Endodermal cell (in vitro differentiated cells): ENCODE data around the gene EIF2S3B. TPM values are rescaled to one million over a fixed set of nuclear protein-coding genes. Genes with fewer than 3 reads are reported as not detected.
A peak's percentile ranks its signal among the peaks of the same experiment; 100 is the strongest.
"Not testable (repeated sequence)": the region's sequence is repeated elsewhere in the genome, so short reads cannot be mapped to it uniquely, and the experiment has no call there.

Experiments
- DNase-seq: peaks from one replicate; pipeline ENCODE4 v3.0.0-alpha.2; 2017
- H3K27ac ChIP-seq: 2 replicates; pipeline ENCODE4 v1.5.1; 2013; ENCODE audit warnings: mild to moderate bottlenecking, low read depth, low read length, moderate library complexity
- H3K27me3 ChIP-seq: 2 replicates; pipeline ENCODE4 v1.6.1; 2013; ENCODE audit warnings: mild to moderate bottlenecking, low read length, moderate library complexity; ENCODE audit not compliant: insufficient read depth, control insufficient read depth, poor library complexity, severe bottlenecking
- H3K36me3 ChIP-seq: 2 replicates; pipeline ENCODE4 v1.7.0; 2013; ENCODE audit warnings: mild to moderate bottlenecking, low read length, moderate library complexity; ENCODE audit not compliant: control insufficient read depth, insufficient read depth
- H3K4me1 ChIP-seq: one replicate; pipeline ENCODE4 v1.7.0; 2013; ENCODE audit warnings: low read length; ENCODE audit not compliant: control insufficient read depth, insufficient read depth
- H3K4me3 ChIP-seq: 2 replicates; pipeline ENCODE4 v1.5.1; 2013; ENCODE audit warnings: mild to moderate bottlenecking, low read length, moderate library complexity
- H3K9ac ChIP-seq: 2 replicates; pipeline ENCODE4 v1.6.1; 2013; ENCODE audit warnings: mild to moderate bottlenecking, low read length, moderate library complexity; ENCODE audit not compliant: poor library complexity, severe bottlenecking; ENCODE audit errors: extremely low read depth
- H3K9me3 ChIP-seq: 2 replicates; pipeline ENCODE4 v1.6.1; 2013; ENCODE audit warnings: mild to moderate bottlenecking, low read length, moderate library complexity; ENCODE audit not compliant: control insufficient read depth
- H3K27ac Mint-ChIP-seq: 2 replicates; pipeline ENCODE4 v1.8.0; 2020; ENCODE audit warnings: mixed read lengths
- H3K27me3 Mint-ChIP-seq: 2 replicates; pipeline ENCODE4 v1.8.0; 2021; ENCODE audit warnings: mild to moderate bottlenecking, mixed read lengths; ENCODE audit not compliant: insufficient read depth
- H3K36me3 Mint-ChIP-seq: 2 replicates; pipeline ENCODE4 v1.8.0; 2020; ENCODE audit warnings: low read depth, mixed read lengths
- H3K4me1 Mint-ChIP-seq: 2 replicates; pipeline ENCODE4 v1.8.0; 2020; ENCODE audit warnings: mixed read lengths
- H3K4me3 Mint-ChIP-seq: 2 replicates; pipeline ENCODE4 v1.8.0; 2020; ENCODE audit warnings: mild to moderate bottlenecking, moderate library complexity, mixed read lengths
- H3K9me3 Mint-ChIP-seq: 2 replicates; pipeline ENCODE4 v1.8.0; 2020; ENCODE audit warnings: mild to moderate bottlenecking, mixed read lengths
- WGBS, 2 experiments: methylation state at CpG; one replicate each; pipeline versions ENCODE4 v1.1.5 to v1.1.7; 2013; ENCODE audit warnings: missing lambda C conversion rate in 2 of 2, mixed read lengths in 1 of 2; ENCODE audit not compliant: insufficient coverage in 1 of 2, insufficient read length in 1 of 2; 5-methylcytosine and 5-hydroxymethylcytosine counted together
- total RNA-seq, 2 donors: library from RNA; stranded (reverse); fragmentation: NEBNext Ultra II Directional in 1 of 2; extraction: Animal tissue kit (Norgen Biotek cat#: 25700) in 1 of 2; gene quantifications; 2 replicates in 1 of 2; 3 replicates in 1 of 2; pipeline ENCODE4 v1.2.1, GENCODE V29; 2021
- TF ChIP-seq, protein P1 (sequence below): fragments of 200-600 bp; sonication (generic); conservative IDR thresholded peaks from 2 replicates; pipeline ENCODE4 v1.5.0; 2021; ENCODE audit warnings: antibody characterized with exemption, mild to moderate bottlenecking

Gene EIF2S3B
- total RNA-seq, 2 donors from 2014 or later, result 2.1 to 5.9 TPM

DNA sequence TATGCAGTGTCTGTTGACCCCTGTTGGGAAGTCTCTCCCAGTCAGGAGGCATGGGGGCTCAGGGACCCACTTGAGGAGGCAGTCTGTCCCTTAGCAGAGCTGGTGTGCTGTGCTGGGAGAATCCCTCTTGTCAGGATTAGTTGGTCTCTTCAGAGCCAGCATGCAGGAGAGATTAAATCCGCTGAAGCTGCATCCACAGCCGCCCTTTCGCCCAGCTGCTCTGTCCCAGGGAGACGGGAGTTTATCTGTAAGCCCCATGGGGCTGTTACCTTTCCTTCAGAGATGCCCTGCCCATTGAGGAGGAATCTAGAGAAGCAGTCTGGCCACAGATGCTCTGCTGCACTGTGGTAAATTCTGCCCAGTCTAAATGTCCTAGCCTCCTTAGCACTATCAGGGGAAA lies 39.4 kb upstream of the EIF2S3B start:
- no peaks in the 10 kb centered on the region for H3K36me3 Mint-ChIP-seq
- Histone ChIP-seq H3K9me3 (no peaks in the 10 kb centered on the region), H3K9ac (no peak overlapping the region), H3K27me3 (no peaks in the 10 kb centered on the region), H3K4me3 (no peak overlapping the region), H3K4me1 (no peaks in the 10 kb centered on the region), H3K36me3 (no peaks in the 10 kb centered on the region), H3K27ac (no peak overlapping the region)
- H3K9me3 Mint-ChIP-seq, result peaks cover 11% of the 10 kb centered on the region
- no peaks in the 10 kb centered on the region for H3K4me1 Mint-ChIP-seq
- DNase-seq, result peak; percentile 43
- TF ChIP-seq, protein P1, sequence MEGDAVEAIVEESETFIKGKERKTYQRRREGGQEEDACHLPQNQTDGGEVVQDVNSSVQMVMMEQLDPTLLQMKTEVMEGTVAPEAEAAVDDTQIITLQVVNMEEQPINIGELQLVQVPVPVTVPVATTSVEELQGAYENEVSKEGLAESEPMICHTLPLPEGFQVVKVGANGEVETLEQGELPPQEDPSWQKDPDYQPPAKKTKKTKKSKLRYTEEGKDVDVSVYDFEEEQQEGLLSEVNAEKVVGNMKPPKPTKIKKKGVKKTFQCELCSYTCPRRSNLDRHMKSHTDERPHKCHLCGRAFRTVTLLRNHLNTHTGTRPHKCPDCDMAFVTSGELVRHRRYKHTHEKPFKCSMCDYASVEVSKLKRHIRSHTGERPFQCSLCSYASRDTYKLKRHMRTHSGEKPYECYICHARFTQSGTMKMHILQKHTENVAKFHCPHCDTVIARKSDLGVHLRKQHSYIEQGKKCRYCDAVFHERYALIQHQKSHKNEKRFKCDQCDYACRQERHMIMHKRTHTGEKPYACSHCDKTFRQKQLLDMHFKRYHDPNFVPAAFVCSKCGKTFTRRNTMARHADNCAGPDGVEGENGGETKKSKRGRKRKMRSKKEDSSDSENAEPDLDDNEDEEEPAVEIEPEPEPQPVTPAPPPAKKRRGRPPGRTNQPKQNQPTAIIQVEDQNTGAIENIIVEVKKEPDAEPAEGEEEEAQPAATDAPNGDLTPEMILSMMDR, result no peak
- no peak overlapping the region for H3K4me3 Mint-ChIP-seq
- H3K27me3 Mint-ChIP-seq, result no peaks in the 10 kb centered on the region
- no peak overlapping the region for H3K27ac Mint-ChIP-seq
- 93% methylated on average over 4 of the region's 4 CpGs; no CpG with 5 or more reads in 1 of the 2 experiments for WGBS, 2 experiments

DNA sequence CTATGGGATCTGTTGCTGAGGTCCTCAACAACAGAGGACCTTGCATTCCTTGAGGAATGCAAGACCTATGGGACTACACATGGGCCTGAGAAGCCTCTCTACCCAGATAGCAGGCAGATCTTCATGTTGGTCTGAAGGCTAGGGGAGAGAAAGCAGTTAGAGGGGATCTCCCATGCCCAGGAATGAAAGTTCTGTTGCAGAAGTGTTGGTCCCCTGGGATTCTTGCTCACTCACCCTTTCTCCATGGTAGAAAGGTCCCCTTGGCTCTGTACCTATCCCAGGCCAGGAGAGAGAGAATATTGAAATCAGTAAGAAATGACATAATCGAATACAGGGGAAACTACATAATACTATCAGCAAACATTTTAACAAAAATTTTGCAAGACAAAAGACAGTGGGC lies 36.0 kb upstream of the EIF2S3B start:
- H3K27ac ChIP-seq, result no peak overlapping the region
- Mint-ChIP-seq H3K4me3 (no peak overlapping the region), H3K36me3 (no peaks in the 10 kb centered on the region), H3K4me1 (no peaks in the 10 kb centered on the region), H3K9me3 (peaks cover 21% of the 10 kb centered on the region), H3K27me3 (peaks cover 5% of the 10 kb centered on the region), H3K27ac (no peak overlapping the region)
- no peak for DNase-seq
- no peak overlapping the region for H3K4me3 ChIP-seq
- H3K9ac ChIP-seq, result no peak overlapping the region
- H3K4me1 ChIP-seq, result no peaks in the 10 kb centered on the region
- no peaks in the 10 kb centered on the region for H3K9me3 ChIP-seq
- H3K36me3 ChIP-seq, result no peaks in the 10 kb centered on the region
- WGBS, 2 experiments, result no CpG with 5 or more reads among the region's 1 CpG
- TF ChIP-seq, protein P1, result no peak
- H3K27me3 ChIP-seq, result no peaks in the 10 kb centered on the region

DNA sequence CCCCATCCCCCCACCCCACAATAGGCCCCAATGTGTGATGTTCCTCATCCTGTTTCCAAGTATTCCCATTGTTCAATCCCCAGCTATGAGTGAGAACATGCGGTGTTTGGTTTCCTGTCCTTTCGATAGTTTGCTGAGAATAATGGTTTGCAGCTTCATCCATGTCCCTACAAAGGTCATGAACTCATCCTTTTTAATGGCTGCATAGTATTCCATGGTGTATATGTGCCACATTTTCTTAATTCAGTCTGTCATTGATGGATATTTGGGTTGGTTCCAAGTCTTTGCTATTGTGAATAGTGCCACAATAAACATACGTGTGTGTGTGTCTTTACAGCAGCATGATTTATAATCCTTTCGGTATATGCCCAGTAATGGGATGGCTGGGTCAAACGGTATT lies 32.9 kb upstream of the EIF2S3B start:
- DNase-seq, H3K27ac Mint-ChIP-seq, H3K4me1 Mint-ChIP-seq, H3K4me1 ChIP-seq, H3K4me3 Mint-ChIP-seq, H3K36me3 Mint-ChIP-seq, H3K27me3 ChIP-seq, H3K9me3 ChIP-seq, H3K27ac ChIP-seq, H3K36me3 ChIP-seq, H3K4me3 ChIP-seq, H3K9ac ChIP-seq, H3K27me3 Mint-ChIP-seq: not testable (repeated sequence)
- peaks cover 36% of the 10 kb centered on the region for H3K9me3 Mint-ChIP-seq
- 90 to 96% methylated on average over 4 to 5 of the region's 5 CpGs for WGBS, 2 experiments

DNA sequence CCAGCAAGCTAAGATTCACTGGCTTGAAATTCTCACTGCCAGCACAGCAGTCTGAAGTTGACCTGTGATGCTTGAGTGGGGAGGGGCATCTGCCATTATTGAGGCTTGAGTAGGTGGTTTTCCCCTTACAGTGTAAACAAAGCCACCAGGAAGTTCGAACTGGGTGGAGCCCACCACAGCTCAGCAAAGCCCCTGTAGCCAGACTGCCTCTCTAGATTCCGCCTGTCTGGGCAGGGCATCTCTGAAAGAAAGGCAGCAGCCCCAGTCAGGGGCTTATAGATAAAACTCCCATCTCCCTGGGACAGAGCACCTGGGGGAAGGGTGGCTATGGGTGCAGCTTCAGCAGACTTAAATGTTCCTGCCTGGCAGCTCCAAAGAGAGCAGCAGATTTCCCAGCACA lies 23.8 kb upstream of the EIF2S3B start:
- H3K4me3 ChIP-seq, H3K27ac ChIP-seq, H3K27me3 Mint-ChIP-seq, H3K4me1 Mint-ChIP-seq, H3K36me3 ChIP-seq, H3K36me3 Mint-ChIP-seq, H3K27ac Mint-ChIP-seq, H3K27me3 ChIP-seq, H3K4me1 ChIP-seq, H3K9ac ChIP-seq, H3K4me3 Mint-ChIP-seq: not testable (repeated sequence)
- peaks cover 27% of the 10 kb centered on the region for H3K9me3 Mint-ChIP-seq
- 76 to 91% methylated on average over 2 of the region's 2 CpGs for WGBS, 2 experiments
- H3K9me3 ChIP-seq, result peaks cover 12% of the 10 kb centered on the region
- DNase-seq, result peak; percentile 33

DNA sequence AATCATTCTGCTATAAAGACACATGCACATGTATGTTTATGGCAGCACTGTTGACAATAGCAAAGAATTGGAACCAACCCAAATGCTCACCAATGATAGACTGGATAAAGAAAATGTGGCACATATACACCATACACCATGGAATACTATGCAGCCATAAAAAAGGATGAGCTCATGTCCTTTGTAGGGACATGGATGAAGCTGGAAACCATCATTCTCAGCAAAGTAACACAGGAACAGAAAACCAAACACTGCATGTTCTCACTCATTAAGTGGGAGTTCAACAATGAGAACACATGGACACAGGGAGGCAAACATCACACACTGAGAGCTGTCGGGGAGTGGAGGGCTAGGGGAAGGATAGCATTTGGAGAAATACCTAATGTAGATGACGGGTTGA lies 18.4 kb upstream of the EIF2S3B start:
- not testable (repeated sequence) for H3K27me3 ChIP-seq, H3K4me1 ChIP-seq, H3K36me3 Mint-ChIP-seq, DNase-seq, H3K27me3 Mint-ChIP-seq, H3K36me3 ChIP-seq, H3K9me3 Mint-ChIP-seq, H3K27ac Mint-ChIP-seq, H3K4me1 Mint-ChIP-seq, H3K9me3 ChIP-seq, H3K27ac ChIP-seq, H3K4me3 Mint-ChIP-seq, H3K9ac ChIP-seq, H3K4me3 ChIP-seq
- 97 to 100% methylated on average over 2 of the region's 2 CpGs for WGBS, 2 experiments
